RWPE1 (cell line): ENCODE data around the gene OR51G1.
"Not testable (repeated sequence)": the region's sequence is repeated elsewhere in the genome, so short reads cannot be mapped to it uniquely, and the experiment has no call there.

Experiments used
- CTCF ChIA-PET: fragments of 350-600 bp; sonication (Branson Sonifier 250); formaldehyde crosslinking; extraction: SDS; loops from one replicate; lab custom pipeline; 2021; lab: Yijun Ruan, JAX
- POLR2A ChIA-PET: fragments of 400-600 bp; formaldehyde crosslinking; extraction: SDS; loops from one replicate; lab custom pipeline; 2020; ENCODE audit warnings: antibody characterized with exemption; ENCODE audit not compliant: low non-redundant PET; lab: Yijun Ruan, JAX
- DNase-seq: peaks from one replicate; pipeline ENCODE4 v3.0.0; 2012; ENCODE audit warnings: low spot score
- H3K27ac ChIP-seq: fragments of 450-650 bp; 2 replicates; pipeline ENCODE4 v1.5.1; 2017
- TF ChIP-seq, protein P1 (sequence below): fragments of 450-650 bp; conservative IDR thresholded peaks from 2 replicates; pipeline ENCODE4 v1.5.1; 2017; ENCODE audit warnings: low read depth, mild to moderate bottlenecking

Gene OR51G1, protein sequence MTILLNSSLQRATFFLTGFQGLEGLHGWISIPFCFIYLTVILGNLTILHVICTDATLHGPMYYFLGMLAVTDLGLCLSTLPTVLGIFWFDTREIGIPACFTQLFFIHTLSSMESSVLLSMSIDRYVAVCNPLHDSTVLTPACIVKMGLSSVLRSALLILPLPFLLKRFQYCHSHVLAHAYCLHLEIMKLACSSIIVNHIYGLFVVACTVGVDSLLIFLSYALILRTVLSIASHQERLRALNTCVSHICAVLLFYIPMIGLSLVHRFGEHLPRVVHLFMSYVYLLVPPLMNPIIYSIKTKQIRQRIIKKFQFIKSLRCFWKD

DNA sequence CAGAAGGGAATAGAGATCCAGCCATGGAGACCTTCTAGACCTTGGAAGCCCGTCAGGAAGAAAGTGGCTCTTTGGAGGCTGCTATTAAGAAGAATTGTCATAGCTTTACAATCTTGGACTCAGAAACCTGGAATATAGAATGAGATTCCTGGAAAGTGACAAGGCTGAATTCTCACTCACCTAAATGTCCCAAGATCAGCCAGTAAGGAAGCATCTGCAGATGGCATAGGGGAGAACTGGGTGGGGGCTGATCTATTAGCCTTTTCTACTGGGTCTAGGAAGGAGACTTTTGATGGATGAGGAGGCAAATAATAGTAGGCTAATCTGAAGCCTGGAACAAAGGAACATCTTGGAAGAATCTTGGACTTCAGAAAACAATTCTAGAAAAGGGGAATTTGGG lies at the start of gene OR51G1:
OR51G1 (minus strand) TSS at position 101 of the 400 bp plus-strand sequence; CDS start at position 101, 0 bp downstream.
- ChIA-PET POLR2A (no interaction called here), CTCF (no interaction called here)
- TF ChIP-seq, protein P1, sequence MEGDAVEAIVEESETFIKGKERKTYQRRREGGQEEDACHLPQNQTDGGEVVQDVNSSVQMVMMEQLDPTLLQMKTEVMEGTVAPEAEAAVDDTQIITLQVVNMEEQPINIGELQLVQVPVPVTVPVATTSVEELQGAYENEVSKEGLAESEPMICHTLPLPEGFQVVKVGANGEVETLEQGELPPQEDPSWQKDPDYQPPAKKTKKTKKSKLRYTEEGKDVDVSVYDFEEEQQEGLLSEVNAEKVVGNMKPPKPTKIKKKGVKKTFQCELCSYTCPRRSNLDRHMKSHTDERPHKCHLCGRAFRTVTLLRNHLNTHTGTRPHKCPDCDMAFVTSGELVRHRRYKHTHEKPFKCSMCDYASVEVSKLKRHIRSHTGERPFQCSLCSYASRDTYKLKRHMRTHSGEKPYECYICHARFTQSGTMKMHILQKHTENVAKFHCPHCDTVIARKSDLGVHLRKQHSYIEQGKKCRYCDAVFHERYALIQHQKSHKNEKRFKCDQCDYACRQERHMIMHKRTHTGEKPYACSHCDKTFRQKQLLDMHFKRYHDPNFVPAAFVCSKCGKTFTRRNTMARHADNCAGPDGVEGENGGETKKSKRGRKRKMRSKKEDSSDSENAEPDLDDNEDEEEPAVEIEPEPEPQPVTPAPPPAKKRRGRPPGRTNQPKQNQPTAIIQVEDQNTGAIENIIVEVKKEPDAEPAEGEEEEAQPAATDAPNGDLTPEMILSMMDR: no peak
- H3K27ac ChIP-seq: no peak within 1 kb of the TSS
- DNase-seq: no peak

DNA sequence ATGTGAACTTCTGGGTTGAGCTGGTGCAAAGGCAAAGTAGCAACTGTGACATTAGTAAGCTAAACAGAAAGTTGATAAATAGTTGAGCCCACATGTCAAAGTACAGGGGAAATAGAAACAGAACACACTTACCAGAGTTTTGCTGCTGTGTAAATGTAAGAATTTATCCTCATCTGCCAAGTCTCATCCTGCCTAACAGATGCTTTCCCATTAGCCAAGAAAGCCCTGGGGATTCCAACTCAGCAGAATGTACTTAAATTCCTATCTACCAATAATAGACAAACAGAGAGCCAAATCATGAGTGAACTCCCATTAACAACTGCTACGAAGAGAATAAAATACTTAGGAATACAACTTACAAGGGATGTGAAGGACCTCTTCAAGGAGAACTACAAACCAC lies 38.7 kb upstream of the OR51G1 start:
- TF ChIP-seq, protein P1: no peak
- ChIA-PET CTCF (interaction anchor here (0.8 kb wide), 1 partner anchor 276 kb away, joined by 4 read pairs; no protein-coding TSS in a partner anchor), POLR2A (no interaction called here)
- no peak for DNase-seq
- no peak overlapping the region for H3K27ac ChIP-seq

DNA sequence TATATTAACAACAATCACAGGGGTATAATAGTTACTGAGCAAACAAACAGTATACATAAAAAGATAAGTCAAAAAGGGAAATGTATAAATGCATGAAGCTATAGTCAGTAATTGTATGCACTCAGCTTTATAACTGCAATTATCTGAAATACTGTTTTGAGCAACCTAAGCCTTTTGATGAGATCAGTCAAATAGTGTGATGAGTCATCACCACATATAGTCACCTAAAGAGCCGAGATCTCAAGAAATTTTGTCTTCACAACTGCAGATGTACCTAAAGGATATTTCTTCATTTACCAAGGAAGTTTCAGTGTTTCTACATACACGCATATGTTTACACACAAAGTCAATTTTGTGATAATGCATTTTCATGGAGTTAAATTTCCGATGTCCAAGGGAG lies 36.7 kb upstream of the OR51G1 start:
- CTCF ChIA-PET: no interaction called here
- DNase-seq: no peak

DNA sequence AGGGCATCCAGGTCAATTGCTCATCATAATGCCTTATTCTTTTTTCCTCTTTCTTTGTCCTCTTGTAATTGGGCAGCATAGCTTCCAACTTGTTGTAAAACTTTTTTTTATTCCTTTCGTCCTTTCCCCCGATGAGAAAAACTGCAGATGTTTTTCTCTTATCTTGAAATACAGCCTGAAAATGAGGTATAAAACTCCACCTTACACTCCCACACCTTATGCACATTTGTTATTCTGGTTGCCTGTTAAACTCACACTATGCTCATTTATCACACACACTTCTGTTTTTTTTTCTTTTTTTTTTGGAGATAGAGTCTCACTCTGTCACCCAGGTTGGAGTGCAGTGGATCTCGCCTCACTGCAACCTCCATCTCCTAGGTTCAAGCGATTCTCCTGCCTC lies 33.3 kb upstream of the OR51G1 start:
- ChIA-PET CTCF (no interaction called here), POLR2A (no interaction called here)
- DNase-seq: no peak
- TF ChIP-seq, protein P1: no peak
- H3K27ac ChIP-seq: no peak overlapping the region

More for the DNA sequence above, 36.7 kb upstream of the OR51G1 start:
- H3K27ac ChIP-seq: no peak overlapping the region
- POLR2A ChIA-PET: no interaction called here
- TF ChIP-seq, protein P1: no peak

DNA sequence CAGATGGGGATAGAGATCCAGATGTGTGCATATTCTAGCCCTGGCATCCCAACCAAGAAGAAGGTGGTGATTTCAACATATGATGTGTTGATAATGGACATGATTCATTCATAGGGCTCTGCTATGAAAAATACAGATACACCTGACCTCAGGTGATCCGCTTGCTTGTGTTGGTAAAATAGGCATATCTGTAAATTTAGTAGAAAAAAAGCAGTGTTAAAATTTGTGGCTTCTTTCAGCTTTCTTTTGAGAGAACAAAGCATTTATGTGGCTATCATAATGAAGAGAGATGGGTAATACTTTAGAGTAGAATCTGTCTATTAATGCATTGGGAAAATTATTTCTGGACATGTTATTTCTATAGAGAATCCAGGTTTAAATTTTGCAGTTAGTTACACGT lies 31.5 kb upstream of the OR51G1 start, which contains the start of gene OR51A2:
OR51A2 (minus strand) TSS at position 101 of the 400 bp plus-strand sequence; CDS start at position 101, 0 bp downstream.
- POLR2A ChIA-PET: not testable (repeated sequence)

DNA sequence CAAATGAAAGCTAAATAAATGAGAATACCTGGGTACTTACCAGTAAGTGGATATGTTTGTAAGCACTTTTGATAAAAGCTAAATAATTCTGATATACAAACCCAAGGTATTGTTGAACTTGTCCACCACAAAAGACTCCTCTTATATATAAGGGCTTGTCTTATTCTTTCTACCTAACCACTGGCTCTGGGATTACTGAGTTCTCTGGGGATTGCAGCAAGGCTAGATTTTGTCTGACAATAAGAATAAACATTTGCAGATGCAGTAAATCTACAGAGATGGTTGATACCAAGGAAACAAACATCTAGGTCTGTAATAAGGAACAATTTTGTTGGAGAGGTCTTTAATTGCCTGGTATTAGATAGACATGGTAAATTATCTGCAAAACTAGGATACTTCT lies 23.4 kb upstream of the OR51G1 start, which contains the start of gene OR51A4:
OR51A4 (minus strand) TSS at position 101 of the 400 bp plus-strand sequence. CDS start 505 bp downstream, outside the sequence.
- POLR2A ChIA-PET: no interaction called here
- no peak within 1 kb of the TSS for H3K27ac ChIP-seq
- DNase-seq: no peak
- TF ChIP-seq, protein P1: no peak
- CTCF ChIA-PET: no interaction called here

More for the DNA sequence above, 31.5 kb upstream of the OR51G1 start, which contains the start of gene OR51A2:
- CTCF ChIA-PET: interaction anchor here (0.7 kb wide), 1 partner anchor 41 kb away, joined by 3 read pairs; no protein-coding TSS in a partner anchor
- H3K27ac ChIP-seq, DNase-seq: not testable (repeated sequence)

DNA sequence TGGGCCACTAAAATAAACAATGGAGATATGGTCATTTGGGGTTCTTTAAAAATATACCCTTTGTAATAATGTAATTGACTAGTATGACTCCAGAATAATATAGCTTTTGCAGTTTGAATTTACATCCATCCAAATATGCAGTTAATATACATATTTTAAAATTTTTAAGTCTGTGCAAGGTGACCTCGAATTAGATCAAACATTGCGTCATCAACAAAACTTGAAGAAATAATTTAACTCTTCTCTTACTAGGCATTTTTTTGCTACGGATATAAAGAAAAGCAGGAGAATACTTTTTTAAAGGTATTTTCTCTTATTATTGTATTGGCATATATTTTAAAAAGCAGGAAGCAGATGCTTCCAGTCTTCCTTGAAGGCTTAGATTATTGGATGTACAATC lies 12.6 kb upstream of the OR51G1 start:
- DNase-seq: no peak
- H3K27ac ChIP-seq: no peak overlapping the region
- CTCF ChIA-PET: no interaction called here
- POLR2A ChIA-PET: no interaction called here
- TF ChIP-seq, protein P1: no peak
